Bronchial epithelial cell (primary cell): ENCODE results near the gene SLC29A4. TPM values are rescaled to one million over a fixed set of nuclear protein-coding genes. Genes with fewer than 3 reads are reported as not detected.

Source experiments
- DNase-seq: peaks from one replicate; pipeline ENCODE4 v3.0.0-alpha.2; 2010; ENCODE audit warnings: low read depth
- FAIRE-seq: peaks from 2 replicates; lab custom pipeline; 2011; peaks lifted over from hg19 to GRCh38; lab: Jason Lieb, UNC
- H3K27me3 ChIP-seq: 2 replicates; pipeline ENCODE4 v1.5.1; 2011; ENCODE audit warnings: low read length; ENCODE audit not compliant: control insufficient read depth, insufficient read depth
- H3K36me3 ChIP-seq: 2 replicates; pipeline ENCODE4 v1.5.1; 2011; ENCODE audit warnings: low read length; ENCODE audit not compliant: control insufficient read depth, insufficient read depth
- H3K4me3 ChIP-seq: 2 replicates; pipeline ENCODE4 v1.5.1; 2011; ENCODE audit warnings: mild to moderate bottlenecking, low read depth, low read length, control low read depth
- total RNA-seq: library from RNA; depleted of rRNA; stranded (reverse); fragments of >200 nt; gene quantifications from 2 replicates; pipeline ENCODE4 v1.2.1, GENCODE V29; 2014
- TF ChIP-seq, protein P1 (sequence below): IDR thresholded peaks from 2 replicates; pipeline ENCODE4 v1.5.1; 2011; ENCODE audit warnings: mild to moderate bottlenecking, moderate library complexity, low read length, control low read depth, inconsistent platforms; ENCODE audit not compliant: insufficient read depth, severe bottlenecking

Gene SLC29A4
- total RNA-seq, 1 donor from 2014 or later: 9.5 TPM

DNA sequence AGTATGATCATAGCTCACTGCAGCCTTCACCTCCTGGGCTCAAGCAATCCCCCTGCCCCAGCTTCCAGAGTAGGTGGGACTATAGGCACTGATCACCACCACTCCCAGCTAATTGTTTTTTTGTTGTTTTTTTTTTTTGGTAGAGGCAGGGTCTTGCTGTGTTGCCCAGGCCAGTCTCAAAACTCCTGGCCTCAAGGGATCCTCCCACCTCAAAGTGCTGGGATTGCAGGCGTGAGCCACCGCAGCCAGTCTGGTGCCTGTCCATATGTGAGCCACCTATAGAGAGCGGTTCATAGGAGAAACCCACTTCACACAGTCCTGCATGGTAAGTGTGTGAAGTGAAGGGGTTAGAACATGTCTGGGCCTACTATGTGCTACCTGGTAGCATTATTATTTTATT, 47.5 kb downstream of the SLC29A4 start:
- DNase-seq: no peak
- TF ChIP-seq, protein P1, sequence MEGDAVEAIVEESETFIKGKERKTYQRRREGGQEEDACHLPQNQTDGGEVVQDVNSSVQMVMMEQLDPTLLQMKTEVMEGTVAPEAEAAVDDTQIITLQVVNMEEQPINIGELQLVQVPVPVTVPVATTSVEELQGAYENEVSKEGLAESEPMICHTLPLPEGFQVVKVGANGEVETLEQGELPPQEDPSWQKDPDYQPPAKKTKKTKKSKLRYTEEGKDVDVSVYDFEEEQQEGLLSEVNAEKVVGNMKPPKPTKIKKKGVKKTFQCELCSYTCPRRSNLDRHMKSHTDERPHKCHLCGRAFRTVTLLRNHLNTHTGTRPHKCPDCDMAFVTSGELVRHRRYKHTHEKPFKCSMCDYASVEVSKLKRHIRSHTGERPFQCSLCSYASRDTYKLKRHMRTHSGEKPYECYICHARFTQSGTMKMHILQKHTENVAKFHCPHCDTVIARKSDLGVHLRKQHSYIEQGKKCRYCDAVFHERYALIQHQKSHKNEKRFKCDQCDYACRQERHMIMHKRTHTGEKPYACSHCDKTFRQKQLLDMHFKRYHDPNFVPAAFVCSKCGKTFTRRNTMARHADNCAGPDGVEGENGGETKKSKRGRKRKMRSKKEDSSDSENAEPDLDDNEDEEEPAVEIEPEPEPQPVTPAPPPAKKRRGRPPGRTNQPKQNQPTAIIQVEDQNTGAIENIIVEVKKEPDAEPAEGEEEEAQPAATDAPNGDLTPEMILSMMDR: no peak
- Histone ChIP-seq H3K27me3 (no peaks in the 10 kb centered on the region), H3K4me3 (no peak overlapping the region), H3K36me3 (peaks cover 27% of the 10 kb centered on the region)
- no peak for FAIRE-seq

DNA sequence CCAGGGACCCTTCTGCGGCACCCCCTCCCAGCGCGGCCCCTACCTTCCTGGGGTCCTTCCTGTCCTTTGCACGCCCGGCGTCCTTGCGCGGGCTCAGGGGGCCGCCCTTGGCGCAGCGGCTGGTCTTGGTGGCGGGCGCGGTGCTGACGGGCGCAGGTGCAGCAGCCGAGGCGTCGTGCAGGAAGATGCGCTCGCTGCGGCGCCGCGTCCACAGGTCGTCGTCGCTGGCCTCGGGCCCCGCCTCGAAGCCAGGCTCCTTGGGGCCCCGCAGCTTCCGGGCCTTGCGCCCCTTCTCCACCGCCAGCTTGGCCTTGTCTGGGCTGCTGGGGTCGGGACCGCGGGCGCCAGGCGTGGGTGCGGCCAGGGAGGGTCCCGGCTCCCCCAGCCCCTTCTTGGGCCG, 49.8 kb downstream of the SLC29A4 start:
- FAIRE-seq (no peak), DNase-seq (no peak)
- Histone ChIP-seq H3K4me3 (no peak overlapping the region), H3K36me3 (peaks cover 25% of the 10 kb centered on the region), H3K27me3 (no peaks in the 10 kb centered on the region)
- TF ChIP-seq, protein P1: no peak

DNA sequence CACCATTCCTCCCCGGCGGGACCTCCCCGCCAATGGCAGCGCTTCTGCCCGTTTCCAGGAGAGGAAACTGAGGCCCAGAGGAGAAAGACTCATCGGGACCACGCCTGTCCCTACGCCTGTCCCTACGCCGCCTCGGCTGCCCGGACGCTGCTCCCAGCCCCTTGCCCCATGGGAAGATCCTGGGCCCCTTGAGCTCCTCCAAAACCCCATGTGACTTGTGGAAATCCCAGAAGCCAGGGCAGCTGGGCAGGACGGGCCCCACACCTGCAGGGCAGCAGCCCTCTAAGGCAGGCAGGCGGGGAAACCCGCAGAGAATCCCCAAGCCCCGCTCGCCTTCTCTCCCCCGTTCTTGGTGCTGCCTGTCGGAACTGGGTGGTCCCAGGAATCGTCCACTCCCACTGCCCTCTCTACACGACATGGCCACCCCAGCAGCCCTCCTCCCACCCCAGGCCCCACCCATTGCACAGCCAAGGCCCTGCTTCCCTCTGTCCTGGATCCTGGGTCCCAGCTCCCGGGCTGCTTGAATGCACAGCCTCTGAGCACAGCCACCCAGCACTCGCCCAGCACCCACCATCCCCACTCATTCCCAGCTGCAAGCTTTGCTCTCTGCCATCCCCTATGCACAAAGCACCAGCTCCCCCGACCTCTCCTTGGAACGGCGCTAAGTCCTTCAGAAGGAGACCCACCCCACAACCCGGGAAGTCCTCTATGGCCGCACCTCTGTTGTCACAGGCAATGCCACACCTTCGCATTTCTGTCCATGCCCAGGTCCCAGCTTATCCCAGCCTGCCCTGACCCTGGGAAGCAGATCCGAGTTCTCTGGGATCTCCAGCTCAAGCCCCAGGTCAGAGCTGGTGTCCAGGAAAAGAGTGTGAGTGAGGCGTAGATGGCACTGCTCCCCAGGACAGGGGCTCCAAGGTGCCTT, 50.6 kb downstream of the SLC29A4 start:
- TF ChIP-seq, protein P1: no peak
- no peak for DNase-seq
- peaks cover 25% of the 10 kb centered on the region for H3K36me3 ChIP-seq
- no peak for FAIRE-seq
- H3K4me3 ChIP-seq: no peak overlapping the region
- H3K27me3 ChIP-seq: no peaks in the 10 kb centered on the region

DNA sequence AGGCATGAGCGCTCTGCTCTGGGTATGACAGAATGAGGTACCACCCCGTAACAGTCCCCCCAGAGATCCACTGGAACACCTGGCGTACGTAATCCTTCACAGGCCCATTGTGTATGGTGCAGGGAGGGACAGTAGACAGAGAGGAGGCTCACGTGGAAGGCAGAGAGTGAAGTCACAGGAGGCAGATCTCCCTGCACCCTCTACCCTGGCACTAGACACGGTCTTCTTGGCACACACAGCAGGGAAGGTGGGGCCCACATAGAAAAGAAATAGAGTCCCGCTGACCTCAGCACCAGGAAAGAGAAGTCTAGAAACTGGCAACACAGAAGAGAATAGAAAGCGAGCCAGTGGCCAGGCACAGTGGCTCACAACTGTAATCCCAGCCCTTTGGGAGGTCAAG, 51.9 kb downstream of the SLC29A4 start:
- FAIRE-seq: no peak
- Histone ChIP-seq H3K36me3 (peaks cover 23% of the 10 kb centered on the region), H3K27me3 (no peaks in the 10 kb centered on the region), H3K4me3 (no peak overlapping the region)
- TF ChIP-seq, protein P1: no peak
- DNase-seq: no peak

DNA sequence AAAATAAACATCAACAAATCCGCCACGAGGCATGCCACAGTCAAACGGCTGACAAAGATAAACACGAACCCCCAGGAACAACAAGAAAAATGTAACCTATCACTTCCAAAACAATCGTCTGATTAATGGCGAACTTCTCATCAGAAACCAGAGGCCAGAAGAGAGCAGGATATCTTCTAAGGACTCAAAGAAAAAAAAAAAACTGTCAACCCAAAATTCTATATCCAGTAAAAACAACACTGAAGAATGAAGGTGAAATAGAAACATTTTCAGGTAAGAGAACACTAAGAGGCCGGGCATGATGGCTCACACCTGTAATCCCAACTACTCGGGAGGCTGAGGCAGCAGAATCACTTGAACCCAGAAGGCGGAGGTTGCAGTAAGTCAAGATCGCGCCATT, 54.3 kb downstream of the SLC29A4 start:
- DNase-seq: no peak
- no peaks in the 10 kb centered on the region for H3K27me3 ChIP-seq
- H3K36me3 ChIP-seq: peaks cover 19% of the 10 kb centered on the region
- TF ChIP-seq, protein P1: no peak
- no peak for FAIRE-seq
- H3K4me3 ChIP-seq: no peak overlapping the region
